ENCODE data around the gene C13orf42. TPM values are rescaled to one million over a fixed set of nuclear protein-coding genes. Genes with fewer than 3 reads are reported as not detected.
A peak's percentile ranks its signal among the peaks of the same experiment; 100 is the strongest.

The C13orf42 gene
- total and polyA plus RNA-seq, 8 donors = 0.14 to 0.19 (median 0.16) TPM; not detected in 5

DNA sequence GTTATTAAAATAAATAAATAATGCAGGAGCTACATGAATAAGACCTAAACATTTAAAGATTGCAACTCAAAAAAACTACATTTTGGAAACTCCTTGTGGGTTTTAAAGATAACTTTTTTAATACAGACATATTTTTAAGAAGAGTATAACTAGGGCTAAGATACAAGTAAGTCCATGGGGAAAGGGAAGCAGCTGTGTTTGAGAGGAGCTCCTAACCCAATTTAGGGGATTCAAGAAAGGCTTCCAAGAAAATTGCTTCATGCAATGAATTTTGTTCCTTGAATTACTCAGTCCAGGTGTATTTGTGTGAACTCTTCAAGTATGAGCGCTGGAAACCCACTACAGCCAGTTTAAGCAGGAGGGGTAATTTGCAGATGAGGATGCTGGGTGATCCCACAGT is 44.1 kb upstream of the C13orf42 start:
- peaks cover 0 to 6% of the 10 kb centered on the region in 2 donors for H3K4me1 ChIP-seq
- no peaks in the 10 kb centered on the region for H3K27me3 ChIP-seq
- H3K36me3 ChIP-seq = no peaks in the 10 kb centered on the region
- no peak overlapping the region for H3K27ac ChIP-seq
- intact Hi-C loops (cut with DNase I) = no loop called here
- DNase-seq (no peak), ATAC-seq (no peak)
- TF ChIP-seq CTCF (IDR thresholded peaks at IDR 0.05) = no peak
- no peaks in the 10 kb centered on the region for H3K9me3 ChIP-seq
- no peak overlapping the region for H3K4me3 ChIP-seq

- intact Hi-C loops (cut with DNase I) = no loop called here
- ATAC-seq = peak; percentile 76
Measured at GRCh38 chr13:51154029-51154555, 43.0 kb upstream of the C13orf42 start.

GRCh38 chr13:51153527-51153926 is 42.5 kb upstream of the C13orf42 start:
- Histone ChIP-seq H3K4me1 (peaks cover 0 to 6% of the 10 kb centered on the region in 2 donors), H3K4me3 (no peak overlapping the region), H3K27ac (no peak overlapping the region), H3K27me3 (no peaks in the 10 kb centered on the region), H3K9me3 (no peaks in the 10 kb centered on the region), H3K36me3 (no peaks in the 10 kb centered on the region)
- DNase-seq = no peak
- intact Hi-C loops (cut with DNase I) = no loop called here
- TF ChIP-seq CTCF (IDR thresholded peaks at IDR 0.05) = no peak
- ATAC-seq = no peak

More at GRCh38 chr13:51154029-51154555, 43.0 kb upstream of the C13orf42 start:
- DNase-seq = no peak
- Histone ChIP-seq H3K27ac (no peak overlapping the region), H3K27me3 (no peaks in the 10 kb centered on the region), H3K36me3 (no peaks in the 10 kb centered on the region), H3K4me3 (no peak overlapping the region), H3K9me3 (no peaks in the 10 kb centered on the region), H3K4me1 (peaks cover 0 to 6% of the 10 kb centered on the region in 2 donors)
- no peak for TF ChIP-seq CTCF (IDR thresholded peaks at IDR 0.05)

- Histone ChIP-seq H3K27ac (no peak overlapping the region), H3K27me3 (no peaks in the 10 kb centered on the region), H3K36me3 (no peaks in the 10 kb centered on the region), H3K4me1 (peaks cover 0 to 6% of the 10 kb centered on the region in 2 donors), H3K9me3 (no peaks in the 10 kb centered on the region), H3K4me3 (no peak overlapping the region)
- no peak for TF ChIP-seq CTCF (IDR thresholded peaks at IDR 0.05)
- intact Hi-C loops (cut with DNase I) = no loop called here
- ATAC-seq (no peak), DNase-seq (no peak)
Measured at GRCh38 chr13:51152701-51153100, 41.6 kb upstream of the C13orf42 start.

DNA sequence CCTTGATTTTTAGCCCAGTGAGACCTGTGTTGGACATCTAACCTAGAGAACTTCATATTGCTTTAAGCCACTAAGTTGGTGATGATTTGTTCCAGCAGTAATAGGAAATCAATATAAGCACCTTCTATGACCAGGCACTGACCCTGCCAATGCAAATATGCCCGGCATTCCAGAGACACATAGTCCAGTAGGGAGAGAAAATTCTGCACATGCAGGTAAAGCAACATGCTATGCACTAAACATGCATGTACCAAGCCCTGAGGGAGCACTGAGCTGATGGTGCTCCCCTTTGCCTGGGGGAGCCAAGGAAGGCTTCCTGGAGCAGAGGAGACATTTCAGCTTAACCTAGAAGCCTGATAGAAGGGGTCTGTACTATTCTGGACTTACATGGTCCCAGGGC is 40.4 kb upstream of the C13orf42 start:
- Histone ChIP-seq H3K4me3 (no peak overlapping the region), H3K9me3 (no peaks in the 10 kb centered on the region), H3K27me3 (no peaks in the 10 kb centered on the region), H3K4me1 (peaks cover 0 to 6% of the 10 kb centered on the region in 2 donors), H3K36me3 (no peaks in the 10 kb centered on the region), H3K27ac (no peak overlapping the region)
- intact Hi-C loops (cut with DNase I) = no loop called here
- no peak for TF ChIP-seq CTCF (IDR thresholded peaks at IDR 0.05)
- ATAC-seq (no peak), DNase-seq (no peak)

Measured in left lung (tissue), 10 donors.